Common myeloid progenitor, CD34-positive (primary cell): Measurements from ENCODE around the gene LAT.
"Not testable (repeated sequence)": the region's sequence is repeated elsewhere in the genome, so short reads cannot be mapped to it uniquely, and the experiment has no call there.

Experiments used
- CTCF ChIA-PET: fragments of 350-600 bp; sonication (Branson Sonifier 250); formaldehyde crosslinking; loops from one replicate; lab custom pipeline; 2021; ENCODE audit warnings: antibody characterized with exemption; lab: Charles Lee
- POLR2A ChIA-PET: fragments of 350-600 bp; sonication (Branson Sonifier 250); formaldehyde crosslinking; loops from one replicate; lab custom pipeline; 2021; ENCODE audit warnings: antibody characterized with exemption; lab: Charles Lee
- DNase-seq, 3 donors: peaks; one replicate each; pipeline versions ENCODE4 v3.0.0 to v3.0.0-alpha.2; 2013
- H3K27ac ChIP-seq, 2 experiments: 1 replicate in 1 of 2; 2 replicates in 1 of 2; pipeline ENCODE4 v1.7.0; 2013; ENCODE audit warnings: inconsistent platforms in 2 of 2, low read length in 2 of 2, mild to moderate bottlenecking in 2 of 2, low read depth in 1 of 2, moderate library complexity in 1 of 2; ENCODE audit not compliant: severe bottlenecking in 2 of 2, insufficient read depth in 1 of 2, poor library complexity in 1 of 2
- H3K27me3 ChIP-seq, 5 experiments: replicated peaks in 2 of 5; 1 replicate in 3 of 5; 2 replicates in 2 of 5; pipeline versions ENCODE4 v1.6.1 to v1.7.0; 2013; ENCODE audit warnings: low read length in 4 of 5, mild to moderate bottlenecking in 2 of 5, moderate library complexity in 2 of 5, inconsistent platforms in 1 of 5; ENCODE audit not compliant: insufficient read depth in 5 of 5, control insufficient read depth in 4 of 5
- H3K36me3 ChIP-seq, 4 experiments: 1 replicate in 2 of 4; 2 replicates in 2 of 4; pipeline versions ENCODE4 v1.6.1 to v1.7.0; 2013; ENCODE audit warnings: low read length in 3 of 4, control low read depth in 1 of 4, mild to moderate bottlenecking in 1 of 4; ENCODE audit not compliant: control insufficient read depth in 4 of 4, insufficient read depth in 4 of 4
- H3K4me1 ChIP-seq, 4 experiments: 1 replicate in 3 of 4; 2 replicates in 1 of 4; pipeline versions ENCODE4 v1.6.1 to v1.7.1; 2013; ENCODE audit warnings: low read length in 3 of 4, mild to moderate bottlenecking in 3 of 4, control low read depth in 1 of 4, inconsistent platforms in 1 of 4, moderate library complexity in 1 of 4; ENCODE audit not compliant: control insufficient read depth in 4 of 4, insufficient read depth in 4 of 4; ENCODE audit errors: control extremely low read depth in 1 of 4
- H3K4me3 ChIP-seq, 7 experiments: 1 replicate in 4 of 7; 2 replicates in 3 of 7; pipeline versions ENCODE4 v1.5.1 to v1.7.0; 2013; ENCODE audit warnings: mild to moderate bottlenecking in 7 of 7, low read length in 6 of 7, moderate library complexity in 6 of 7, inconsistent platforms in 2 of 7, low read depth in 2 of 7, control low read depth in 1 of 7; ENCODE audit not compliant: insufficient read depth in 4 of 7, control insufficient read depth in 1 of 7; ENCODE audit errors: extremely low read depth in 1 of 7
- H3K9me3 ChIP-seq, 5 experiments: 1 replicate in 4 of 5; 2 replicates in 1 of 5; pipeline versions ENCODE4 v1.6.1 to v1.7.1; 2013; ENCODE audit warnings: low read length in 4 of 5, mild to moderate bottlenecking in 2 of 5, inconsistent platforms in 1 of 5, low read depth in 1 of 5, moderate library complexity in 1 of 5; ENCODE audit not compliant: control insufficient read depth in 4 of 5, insufficient read depth in 2 of 5; ENCODE audit errors: control extremely low read depth in 1 of 5
- WGBS: methylation state at CpG from one replicate; pipeline ENCODE4 v1.1.5; 2013; ENCODE audit not compliant: insufficient coverage; 5-methylcytosine and 5-hydroxymethylcytosine counted together

Gene LAT

GRCh38 chr16:28999577-28999976 is 14.7 kb downstream of the LAT start:
- Histone ChIP-seq H3K4me1 (peaks cover 0 to 6% (median 4%) of the 10 kb centered on the region in 4 experiments), H3K27ac (no peak overlapping the region), H3K4me3 (no peak overlapping the region), H3K27me3 (no peaks in the 10 kb centered on the region), H3K9me3 (no peaks in the 10 kb centered on the region), H3K36me3 (no peaks in the 10 kb centered on the region)
- 60% methylated on average over 2 of the region's 4 CpGs for WGBS
- ChIA-PET CTCF (interaction anchor here (1.0 to 2.1 kb wide), 2 partner anchors 14 to 26 kb away, joined by 3 to 4 read pairs; partner anchors contain the start of genes LAT and SPNS1), POLR2A (no interaction called here)
- no peak for DNase-seq

- ChIA-PET POLR2A (no interaction called here), CTCF (interaction anchor here (1.0 to 2.1 kb wide), 2 partner anchors 15 to 26 kb away, joined by 3 to 4 read pairs; partner anchors contain the start of genes LAT and SPNS1)
- H3K9me3 ChIP-seq, result no peaks in the 10 kb centered on the region
- WGBS, result no CpG with 5 or more reads among the region's 2 CpGs
- H3K27me3 ChIP-seq, result no peaks in the 10 kb centered on the region
- no peaks in the 10 kb centered on the region for H3K36me3 ChIP-seq
- DNase-seq, result no peak
- peaks cover 0 to 10% (median 5%) of the 10 kb centered on the region in 4 experiments for H3K4me1 ChIP-seq
- no peak overlapping the region for H3K27ac ChIP-seq
- H3K4me3 ChIP-seq, result no peak overlapping the region
Observed at GRCh38 chr16:29000019-29000418, 15.2 kb downstream of the LAT start.

GRCh38 chr16:29004496-29005139 is 19.8 kb downstream of the LAT start:
- H3K4me3 ChIP-seq, H3K9me3 ChIP-seq, POLR2A ChIA-PET, H3K27ac ChIP-seq, CTCF ChIA-PET, H3K27me3 ChIP-seq, H3K36me3 ChIP-seq: not testable (repeated sequence)
- peak in 2 of 3 donors; percentile 29 to 55 for DNase-seq
- peaks cover 0 to 33% (median 27%) of the 10 kb centered on the region in 4 experiments for H3K4me1 ChIP-seq
- 53% methylated on average over 8 of the region's 9 CpGs for WGBS

- peak overlapping the region in 1 of 2 experiments; percentile 29 for H3K27ac ChIP-seq
- peak; percentile 33 to 87 (median 83) for DNase-seq
- peaks cover 0 to 56% (median 37%) of the 10 kb centered on the region in 4 experiments for H3K4me1 ChIP-seq
- ChIA-PET POLR2A (no interaction called here), CTCF (interaction anchor here (1.5 kb wide), 1 partner anchor 24 kb away, joined by 3 read pairs; the partner anchor contains the start of gene LAT)
- H3K27me3 ChIP-seq, result no peaks in the 10 kb centered on the region
- no peaks in the 10 kb centered on the region for H3K36me3 ChIP-seq
- H3K9me3 ChIP-seq, result no peaks in the 10 kb centered on the region
- H3K4me3 ChIP-seq, result peak overlapping the region in 1 of 7 experiments; percentile 19
- 78% methylated on average over 7 of the region's 10 CpGs for WGBS
Observed at GRCh38 chr16:29007730-29008593, 23.1 kb downstream of the LAT start.

GRCh38 chr16:29009050-29009837 is 24.4 kb downstream of the LAT start:
- CTCF ChIA-PET, result interaction anchor here (0.9 to 1.2 kb wide), 2 partner anchors 8 to 66 kb away, joined by 3 to 5 read pairs; no protein-coding TSS in a partner anchor
- DNase-seq, result peak; percentile 79 to 91 (median 85)
- 39% methylated on average over 10 of the region's 14 CpGs for WGBS
- peaks cover 2 to 64% (median 39%) of the 10 kb centered on the region in 4 experiments for H3K4me1 ChIP-seq
- no peaks in the 10 kb centered on the region for H3K36me3 ChIP-seq
- no peaks in the 10 kb centered on the region for H3K9me3 ChIP-seq
- POLR2A ChIA-PET, result no interaction called here
- peak overlapping the region in 3 of 7 experiments; percentile 13 to 54 (median 36) for H3K4me3 ChIP-seq
- H3K27me3 ChIP-seq, result no peaks in the 10 kb centered on the region
- peak overlapping the region in 1 of 2 experiments; percentile 73 for H3K27ac ChIP-seq

GRCh38 chr16:29009838-29010166 is 24.9 kb downstream of the LAT start:
- 89% methylated on average over 2 of the region's 2 CpGs for WGBS
- POLR2A ChIA-PET, result no interaction called here
- Histone ChIP-seq H3K27ac (peak overlapping the region in 1 of 2 experiments; percentile 68), H3K9me3 (no peaks in the 10 kb centered on the region), H3K4me1 (peaks cover 2 to 60% (median 38%) of the 10 kb centered on the region in 4 experiments), H3K36me3 (no peaks in the 10 kb centered on the region), H3K4me3 (peak overlapping the region in 2 of 7 experiments; percentile 1 to 36), H3K27me3 (no peaks in the 10 kb centered on the region)
- DNase-seq, result no peak
- CTCF ChIA-PET, result interaction anchor here (0.9 to 1.3 kb wide), 3 partner anchors 8 to 66 kb away, joined by 3 to 5 read pairs (median 4); no protein-coding TSS in a partner anchor
